ENCODE data around the gene MYO15A. TPM values are rescaled to one million over a fixed set of nuclear protein-coding genes. Genes with fewer than 3 reads are reported as not detected.

MYO15A gene
- total RNA-seq, 1 donor from 2014 or later: 0.70 TPM

- no peak for DNase-seq (ENCODE audit: low spot score)
These were observed 5.9 kb upstream of the MYO15A start for GRCh38 chr17:18102640-18103039.

GRCh38 chr17:18105027-18105426, 3.5 kb upstream of the MYO15A start:
- intact Hi-C loops (cut with DNase I): no loop called here
- no peak for DNase-seq (ENCODE audit: low spot score)

More at GRCh38 chr17:18102640-18103039, 5.9 kb upstream of the MYO15A start:
- intact Hi-C loops (cut with DNase I): no loop called here

DNA sequence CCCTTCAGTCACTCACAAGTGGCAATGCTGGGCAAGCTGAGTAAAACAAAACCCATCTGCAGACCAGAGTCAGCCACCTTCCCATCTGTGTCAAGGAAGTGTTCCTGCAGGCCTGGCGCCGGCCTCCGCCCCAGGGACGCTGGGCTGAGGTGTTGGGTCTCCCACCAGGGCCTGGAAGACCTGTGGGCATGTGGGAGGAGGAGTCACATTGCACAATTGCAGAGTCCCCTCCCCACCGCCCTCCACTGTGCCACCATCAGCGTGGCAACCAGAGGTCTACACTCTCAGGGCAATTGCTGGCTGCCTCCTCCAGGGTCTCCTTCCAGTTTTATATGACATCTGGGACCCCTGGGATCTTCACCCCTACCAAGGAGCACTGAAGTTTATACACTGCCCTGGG, 3.0 kb upstream of the MYO15A start:
- no peak for DNase-seq (ENCODE audit: low spot score)
- intact Hi-C loops (cut with DNase I): no loop called here

DNA sequence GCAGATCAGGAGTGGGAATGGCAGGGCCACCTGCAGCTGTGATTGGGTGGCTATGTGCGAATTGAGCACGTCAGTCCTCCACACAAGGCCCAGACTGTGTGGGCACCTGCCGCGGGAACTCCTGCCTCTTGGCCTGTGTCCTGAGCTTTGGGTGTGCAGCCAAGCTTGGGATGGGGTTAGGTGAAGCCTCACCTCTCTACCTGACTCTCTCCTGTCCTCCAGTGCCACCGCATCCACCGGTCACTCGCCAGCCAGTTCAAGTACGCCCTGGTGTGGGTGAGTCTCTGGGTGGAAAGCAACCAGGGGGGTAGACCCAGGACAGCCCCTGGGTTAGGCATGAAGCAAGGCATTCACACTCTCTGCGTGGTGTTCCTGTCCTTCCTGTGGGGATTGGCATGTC, 2.3 kb upstream of the MYO15A start:
- intact Hi-C loops (cut with DNase I): no loop called here
- no peak for DNase-seq (ENCODE audit: low spot score)

DNA sequence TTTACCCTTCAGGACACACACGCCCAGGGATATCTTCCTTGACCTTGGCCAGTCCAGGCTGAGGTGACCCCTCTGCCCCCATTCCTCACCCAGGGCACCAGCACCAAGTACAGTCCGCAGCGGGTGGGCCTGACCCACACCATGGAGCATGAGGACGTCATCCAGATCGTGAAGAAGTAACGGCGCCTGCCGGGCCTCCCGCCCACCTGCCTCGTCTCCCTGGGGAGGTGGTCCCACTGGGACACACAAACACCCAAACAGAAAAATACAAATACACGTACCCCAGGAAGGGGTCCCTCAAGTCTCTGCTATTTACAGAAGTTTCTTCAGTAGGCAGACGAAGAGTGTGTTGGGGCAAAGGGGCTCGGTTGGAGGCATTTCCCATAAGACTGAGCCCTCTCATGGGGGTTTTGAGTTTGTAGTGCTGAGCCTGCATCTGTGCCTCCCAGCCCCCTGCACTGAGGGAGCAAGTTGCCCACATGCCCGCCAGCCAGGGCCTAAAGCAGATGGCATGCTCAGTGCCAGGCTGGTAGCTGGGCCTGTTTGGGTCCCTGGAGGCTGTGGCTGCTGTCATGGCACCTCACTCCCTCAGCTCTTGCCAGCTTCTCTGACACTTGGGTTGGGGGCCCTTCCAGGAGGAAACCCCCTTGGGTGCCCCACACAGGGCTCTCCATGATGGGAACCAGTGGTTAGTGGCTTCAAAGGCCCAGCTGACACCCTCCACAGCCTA, 1.3 kb upstream of the MYO15A start:
- intact Hi-C loops (cut with DNase I): no loop called here
- no peak for DNase-seq (ENCODE audit: low spot score)

GRCh38 chr17:18107971-18108370, 585 bp upstream of the MYO15A start:
- DNase-seq (ENCODE audit: low spot score): no peak

DNA sequence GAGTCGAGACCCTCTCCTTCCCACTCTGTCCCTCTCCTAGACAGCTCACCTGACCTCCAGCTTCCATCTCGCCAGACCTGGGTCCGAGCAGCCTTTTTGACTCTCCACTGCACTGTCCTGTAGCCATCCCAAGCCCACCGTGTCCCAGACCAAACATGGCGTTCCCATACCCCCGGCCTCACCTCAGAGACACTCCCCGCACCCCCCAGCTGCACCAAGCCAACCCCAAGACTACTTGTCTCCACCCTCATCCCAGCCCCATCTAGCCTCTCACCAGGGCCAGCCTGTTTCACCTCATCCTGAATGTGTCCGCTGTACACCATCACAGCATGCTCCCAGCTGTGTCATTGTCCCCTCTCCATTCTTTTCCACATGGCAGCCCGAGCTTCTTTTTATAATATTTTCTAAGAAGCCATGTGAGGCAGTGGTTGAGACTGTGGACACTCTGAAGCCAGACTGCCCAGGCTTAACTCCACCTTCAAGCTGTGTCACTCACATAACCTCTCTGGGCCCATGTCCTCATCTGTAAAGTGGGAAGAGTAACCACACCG, 1.5 kb downstream of the MYO15A start:
- intact Hi-C loops (cut with DNase I): no loop called here
- no peak for DNase-seq (ENCODE audit: low spot score)

More at GRCh38 chr17:18107971-18108370, 585 bp upstream of the MYO15A start:
- intact Hi-C loops (cut with DNase I): no loop called here

DNA sequence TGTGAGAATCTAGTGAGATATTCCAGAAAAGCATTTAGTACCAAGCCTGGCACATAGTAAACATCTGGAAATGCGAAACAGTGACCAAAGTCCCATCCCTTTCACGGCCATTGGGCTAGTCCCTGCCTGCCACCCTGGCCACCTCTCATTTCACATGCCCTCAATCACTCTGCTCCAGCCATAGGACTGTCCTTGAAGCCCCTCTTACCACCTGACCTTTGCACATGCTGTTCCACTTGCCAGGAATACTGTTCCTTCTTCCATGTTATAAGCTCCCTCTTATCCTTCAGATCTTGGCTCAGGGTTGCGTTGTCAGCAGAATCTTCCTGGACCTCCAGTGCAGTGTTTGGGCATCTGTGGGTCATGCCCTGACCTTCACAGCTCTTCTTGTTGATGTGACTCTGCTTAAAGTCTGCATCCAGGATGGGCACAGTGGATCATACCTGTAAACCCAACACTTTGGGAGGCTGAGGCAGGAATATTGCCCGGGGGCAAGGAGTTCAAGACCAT, 2.1 kb downstream of the MYO15A start:
- intact Hi-C loops (cut with DNase I): no loop called here
- DNase-seq (ENCODE audit: low spot score): no peak

DNA sequence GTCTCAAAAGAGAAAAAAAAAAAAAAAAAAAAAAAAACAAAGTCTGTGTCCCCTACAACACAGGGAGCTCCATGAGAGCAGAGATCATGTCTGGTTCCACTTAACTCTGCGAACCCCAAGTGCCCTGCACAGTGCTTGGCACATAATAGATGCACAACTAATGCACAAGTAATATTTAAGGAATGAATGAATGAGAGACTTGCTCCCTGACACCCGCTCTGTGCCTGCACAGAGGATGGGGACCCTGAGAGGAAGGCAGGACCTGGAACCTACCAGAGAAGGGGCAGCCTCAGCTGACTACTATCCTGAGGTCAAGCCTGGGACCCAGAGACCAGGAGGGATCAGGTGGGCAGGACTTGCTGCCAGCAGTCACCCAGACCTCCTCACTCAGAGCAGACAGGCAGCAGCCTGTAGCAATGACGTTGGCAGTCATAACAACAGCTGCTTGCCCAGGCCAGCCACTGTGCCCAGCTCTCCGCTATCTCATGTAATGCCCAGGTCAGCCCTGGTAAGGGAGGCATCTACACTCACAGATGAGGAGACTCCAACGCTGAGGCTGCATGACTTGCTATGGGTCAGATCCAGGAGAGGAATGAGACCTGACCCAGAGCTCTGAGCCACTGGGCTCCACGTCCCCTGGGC, 2.9 kb downstream of the MYO15A start:
- intact Hi-C loops (cut with DNase I): no loop called here
- no peak for DNase-seq (ENCODE audit: low spot score)

GRCh38 chr17:18115517-18115916, 7.0 kb downstream of the MYO15A start:
- intact Hi-C loops (cut with DNase I): no loop called here
- no peak for DNase-seq (ENCODE audit: low spot score)

- intact Hi-C loops (cut with DNase I): no loop called here
- no peak for DNase-seq (ENCODE audit: low spot score)
These were observed 7.5 kb downstream of the MYO15A start for GRCh38 chr17:18116078-18116477.

DNA sequence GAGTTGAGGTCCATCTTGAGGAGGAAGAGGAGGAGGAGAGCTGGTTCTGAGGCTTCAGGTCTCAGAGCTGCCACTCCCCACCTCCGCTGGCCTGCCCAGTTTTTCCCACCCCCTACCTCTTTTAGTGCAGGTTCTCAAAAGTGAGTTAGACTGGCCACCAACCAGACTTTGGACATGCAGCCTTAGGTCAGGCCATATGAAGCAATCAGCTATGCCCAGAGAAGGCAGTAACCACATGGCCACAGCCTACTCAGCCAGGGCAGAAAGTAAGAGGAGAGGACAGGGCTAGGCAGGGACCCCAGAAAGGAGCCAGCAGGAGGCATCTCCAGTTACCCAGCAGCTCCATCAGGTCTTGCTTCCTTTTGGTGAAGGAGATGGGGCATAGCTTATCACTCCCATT, 9.0 kb downstream of the MYO15A start:
- intact Hi-C loops (cut with DNase I): no loop called here
- no peak for DNase-seq (ENCODE audit: low spot score)

DNA sequence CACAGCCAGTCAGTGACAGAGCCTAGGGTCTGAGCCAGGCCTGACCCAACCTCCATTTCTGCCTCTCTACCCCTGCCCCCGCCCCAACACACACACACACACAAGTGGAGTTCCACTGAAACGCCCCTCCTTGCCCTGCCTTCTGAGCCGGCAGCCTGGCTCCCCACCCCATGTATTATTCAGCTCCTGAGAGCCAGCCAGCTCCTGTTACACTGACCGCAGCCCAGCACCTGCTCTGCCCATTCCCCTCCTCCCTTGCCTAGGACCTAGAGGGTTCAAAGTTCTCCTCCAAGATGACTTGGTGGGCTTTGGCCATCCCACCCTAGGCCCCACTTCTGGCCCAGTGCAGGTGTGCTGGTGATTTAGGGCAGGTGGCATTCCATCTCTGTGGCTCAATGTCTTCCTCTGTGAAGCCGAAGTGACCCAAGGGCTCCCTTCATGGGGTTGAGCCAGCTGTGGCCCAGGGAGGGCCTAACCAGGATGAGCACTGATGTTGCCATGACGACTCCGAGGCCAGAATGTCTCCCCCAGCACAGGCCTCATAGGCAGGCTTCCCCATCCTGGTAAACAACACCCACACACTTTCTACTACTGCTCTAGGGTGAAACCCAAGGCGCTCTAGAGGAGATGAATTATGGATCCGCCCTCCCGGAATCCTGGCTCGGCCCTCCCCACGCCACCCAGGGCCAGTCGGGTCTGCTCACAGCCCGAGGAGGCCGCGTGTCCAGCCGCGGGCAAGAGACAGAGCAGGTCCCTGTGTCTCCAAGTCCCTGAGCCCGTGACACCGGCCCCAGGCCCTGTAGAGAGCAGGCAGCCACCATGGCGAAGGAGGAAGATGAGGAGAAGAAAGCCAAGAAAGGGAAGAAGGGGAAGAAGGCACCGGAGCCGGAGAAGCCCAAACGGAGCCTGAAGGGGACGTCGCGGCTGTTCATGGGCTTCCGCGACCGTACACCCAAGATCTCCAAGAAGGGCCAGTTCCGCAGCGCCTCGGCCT, 9.7 kb downstream of the MYO15A start:
- intact Hi-C loops (cut with DNase I): no loop called here
- no peak for DNase-seq (ENCODE audit: low spot score)

DNA sequence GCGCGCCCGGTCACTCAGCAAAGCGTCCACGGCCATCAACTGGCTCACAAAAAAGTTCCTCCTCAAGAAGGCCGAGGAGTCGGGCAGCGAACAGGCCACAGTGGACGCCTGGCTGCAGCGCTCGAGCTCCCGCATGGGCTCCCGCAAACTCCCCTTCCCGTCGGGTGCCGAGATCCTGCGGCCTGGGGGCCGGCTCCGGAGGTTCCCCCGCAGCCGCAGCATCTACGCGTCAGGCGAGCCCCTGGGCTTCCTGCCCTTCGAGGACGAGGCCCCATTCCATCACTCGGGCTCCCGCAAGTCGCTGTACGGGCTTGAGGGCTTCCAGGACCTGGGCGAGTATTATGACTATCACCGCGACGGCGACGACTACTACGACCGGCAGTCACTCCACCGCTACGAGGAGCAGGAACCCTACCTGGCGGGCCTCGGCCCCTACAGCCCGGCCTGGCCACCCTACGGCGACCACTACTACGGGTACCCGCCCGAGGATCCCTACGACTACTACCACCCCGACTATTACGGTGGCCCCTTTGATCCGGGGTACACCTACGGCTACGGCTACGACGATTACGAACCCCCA, 10.7 kb downstream of the MYO15A start:
- intact Hi-C loops (cut with DNase I): no loop called here
- DNase-seq (ENCODE audit: low spot score): no peak

DNA sequence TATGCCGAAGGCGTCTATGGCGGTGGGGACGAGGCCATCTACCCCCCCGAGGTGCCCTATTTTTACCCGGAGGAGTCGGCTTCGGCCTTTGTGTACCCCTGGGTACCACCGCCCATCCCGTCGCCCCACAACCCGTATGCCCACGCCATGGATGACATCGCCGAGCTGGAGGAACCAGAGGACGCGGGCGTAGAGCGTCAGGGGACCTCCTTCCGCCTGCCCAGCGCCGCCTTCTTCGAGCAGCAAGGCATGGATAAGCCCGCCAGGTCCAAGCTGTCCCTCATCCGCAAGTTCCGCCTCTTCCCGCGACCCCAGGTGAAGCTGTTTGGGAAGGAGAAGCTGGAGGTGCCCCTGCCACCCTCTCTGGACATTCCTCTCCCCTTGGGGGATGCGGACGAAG, 11.4 kb downstream of the MYO15A start:
- intact Hi-C loops (cut with DNase I): no loop called here
- DNase-seq (ENCODE audit: low spot score): no peak

- intact Hi-C loops (cut with DNase I): no loop called here
- DNase-seq (ENCODE audit: low spot score): no peak
These were observed 12.0 kb downstream of the MYO15A start for GRCh38 chr17:18120461-18121017.

GRCh38 chr17:18121144-18121910, 12.8 kb downstream of the MYO15A start:
- DNase-seq (ENCODE audit: low spot score): no peak
- intact Hi-C loops (cut with DNase I): no loop called here

DNA sequence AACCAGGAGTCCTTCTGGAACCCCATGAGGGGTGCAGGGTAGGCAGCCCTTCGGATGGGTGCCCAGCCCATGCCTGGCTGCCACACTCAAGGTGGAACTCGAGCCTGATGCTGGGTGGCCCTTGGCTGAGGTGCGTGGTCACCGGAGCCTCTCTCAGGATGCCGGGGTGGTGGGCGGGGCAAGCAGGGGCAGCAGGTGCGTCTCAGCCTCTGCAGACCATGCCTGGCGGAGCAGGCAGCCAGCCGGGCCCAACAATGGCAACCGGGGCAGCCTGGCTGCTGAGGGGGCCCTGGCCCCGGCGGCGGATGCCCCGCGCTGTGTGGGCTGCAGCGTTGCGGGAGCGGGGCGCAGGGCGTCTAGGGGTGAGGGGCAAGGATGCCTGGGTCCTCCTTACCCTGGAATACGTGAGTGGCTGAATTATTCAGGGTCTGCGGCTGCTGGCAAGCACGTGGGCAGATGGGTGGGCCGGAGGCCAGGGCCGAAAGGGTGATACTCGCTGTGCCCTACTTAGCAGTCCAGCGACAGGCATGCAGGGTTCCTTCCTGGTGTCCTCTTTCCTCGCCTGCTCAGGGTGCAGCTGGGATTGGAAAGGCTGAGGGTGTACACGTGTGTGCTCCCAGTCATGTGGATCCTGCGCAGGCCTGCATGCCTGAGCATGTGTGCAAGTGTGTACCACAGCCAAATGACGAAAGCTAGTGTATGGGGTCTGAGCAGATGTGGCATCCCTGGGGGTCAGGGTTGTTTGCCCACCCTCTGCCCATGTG, 14.6 kb downstream of the MYO15A start:
- intact Hi-C loops (cut with DNase I): no loop called here
- DNase-seq (ENCODE audit: low spot score): no peak

Measured in cardiac septum (tissue), 1 donor.